Measurements from ENCODE around the gene PPP2R5B. TPM values are rescaled to one million over a fixed set of nuclear protein-coding genes. Genes with fewer than 3 reads are reported as not detected.

The PPP2R5B gene
- 4.4 TPM for total RNA-seq
- polyA plus RNA-seq = 18.3 TPM
- long read RNA-seq, donor 1 = 0 reads
- long read RNA-seq, donor 2 = 0 reads
- long read RNA-seq, donor 3, partial matches to known transcripts = 0 of 1 reads
- long read RNA-seq, donor 3, other reads (novel, unspliced or antisense) = 0 of 1 reads
- long read RNA-seq, donor 4 = 0 reads
- long read RNA-seq, donor 5 = 0 reads
- long read RNA-seq, donor 6, partial matches to known transcripts = 0 of 1 reads
- long read RNA-seq, donor 6, other reads (novel, unspliced or antisense) = 0 of 1 reads
- long read RNA-seq, donor 7, partial matches to known transcripts = 0 of 1 reads
- long read RNA-seq, donor 7, other reads (novel, unspliced or antisense) = 0 of 1 reads
- long read RNA-seq, donor 8 = 0 reads
- long read RNA-seq, donor 9 = 0 reads
- long read RNA-seq, donor 10 = 0 reads

DNA sequence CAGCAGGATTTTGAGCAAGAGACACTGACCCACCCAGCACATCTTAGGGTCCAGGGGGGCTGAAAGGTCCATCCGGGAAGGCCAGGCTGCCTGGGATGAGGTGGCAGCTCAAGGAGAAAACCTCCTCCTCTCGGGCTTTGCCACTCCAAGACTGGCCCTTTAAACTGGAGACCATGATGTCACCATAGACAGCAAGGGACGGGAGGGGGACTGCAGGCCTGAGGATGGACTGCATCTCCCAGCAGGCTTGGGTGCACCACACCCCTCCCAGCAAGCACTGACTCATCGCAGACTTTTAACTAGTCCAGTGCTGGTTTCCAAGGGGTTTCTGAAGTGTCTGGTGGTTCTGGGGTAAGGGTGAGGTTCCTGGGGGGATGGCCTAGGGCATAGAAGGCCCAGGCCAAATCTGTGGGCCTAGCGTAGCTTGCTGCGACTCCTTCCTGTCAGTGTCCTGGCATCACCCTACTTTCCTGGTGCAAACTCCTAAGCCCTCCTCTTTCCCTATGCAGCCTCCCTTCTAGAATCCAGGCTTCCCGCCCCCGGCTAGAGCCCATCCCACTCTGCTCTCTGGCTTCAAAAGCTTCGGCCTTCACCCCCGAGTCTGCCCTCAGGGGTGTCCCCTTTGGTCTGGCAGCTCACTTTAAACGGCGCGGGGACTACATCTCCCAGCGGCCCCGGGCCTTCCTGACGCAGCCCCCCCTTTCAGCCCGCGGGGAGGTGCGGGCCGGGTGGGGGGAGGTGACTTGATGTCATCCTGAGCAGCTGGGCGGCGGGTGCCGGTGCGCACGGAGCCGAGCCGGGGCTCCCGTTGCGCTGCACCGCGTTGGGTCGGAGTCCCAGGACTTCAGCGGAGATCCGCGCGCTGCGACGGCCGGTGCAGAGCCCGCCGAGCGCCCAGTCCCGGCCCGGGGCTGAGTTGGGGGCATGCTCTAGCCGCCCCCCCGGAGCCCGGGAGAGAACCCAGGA is at the start of gene PPP2R5B:
PPP2R5B (plus strand) TSS at position 746 of the 966 bp plus-strand sequence. CDS start 1,046 bp downstream, outside the sequence.
- Histone ChIP-seq H3K4me1 (ENCODE audit: control insufficient read depth in 2 of 2, insufficient read depth in 2 of 2, low read length in 2 of 2) (peaks cover 8 to 20% of the 10 kb centered on the region in 2 donors), H3K9me3 (ENCODE audit: control insufficient read depth in 2 of 2, insufficient read depth in 1 of 2, low read length in 1 of 2) (no peaks in the 10 kb centered on the region), H3K36me3 (ENCODE audit: control insufficient read depth in 2 of 2, insufficient read depth in 2 of 2, low read length in 1 of 2) (peaks cover 0 to 11% of the 10 kb centered on the region in 2 donors), H3K27me3 (ENCODE audit: control insufficient read depth in 2 of 2, insufficient read depth in 1 of 2, low read length in 1 of 2) (peaks cover 0 to 9% of the 10 kb centered on the region in 2 donors), H3K27ac (ENCODE audit: low read depth in 1 of 2, low read length in 1 of 2) (peak within 1 kb of the TSS; percentile 48 to 84), H3K4me3 (ENCODE audit: low read length in 2 of 2) (peak within 1 kb of the TSS; percentile 59 to 88)
- 3% methylated on average over 47 of the region's 47 CpGs for WGBS
- peak; percentile 68 to 95 (median 88) for DNase-seq (ENCODE audit: low read depth in 6 of 9, low spot score in 9 of 9)

DNA sequence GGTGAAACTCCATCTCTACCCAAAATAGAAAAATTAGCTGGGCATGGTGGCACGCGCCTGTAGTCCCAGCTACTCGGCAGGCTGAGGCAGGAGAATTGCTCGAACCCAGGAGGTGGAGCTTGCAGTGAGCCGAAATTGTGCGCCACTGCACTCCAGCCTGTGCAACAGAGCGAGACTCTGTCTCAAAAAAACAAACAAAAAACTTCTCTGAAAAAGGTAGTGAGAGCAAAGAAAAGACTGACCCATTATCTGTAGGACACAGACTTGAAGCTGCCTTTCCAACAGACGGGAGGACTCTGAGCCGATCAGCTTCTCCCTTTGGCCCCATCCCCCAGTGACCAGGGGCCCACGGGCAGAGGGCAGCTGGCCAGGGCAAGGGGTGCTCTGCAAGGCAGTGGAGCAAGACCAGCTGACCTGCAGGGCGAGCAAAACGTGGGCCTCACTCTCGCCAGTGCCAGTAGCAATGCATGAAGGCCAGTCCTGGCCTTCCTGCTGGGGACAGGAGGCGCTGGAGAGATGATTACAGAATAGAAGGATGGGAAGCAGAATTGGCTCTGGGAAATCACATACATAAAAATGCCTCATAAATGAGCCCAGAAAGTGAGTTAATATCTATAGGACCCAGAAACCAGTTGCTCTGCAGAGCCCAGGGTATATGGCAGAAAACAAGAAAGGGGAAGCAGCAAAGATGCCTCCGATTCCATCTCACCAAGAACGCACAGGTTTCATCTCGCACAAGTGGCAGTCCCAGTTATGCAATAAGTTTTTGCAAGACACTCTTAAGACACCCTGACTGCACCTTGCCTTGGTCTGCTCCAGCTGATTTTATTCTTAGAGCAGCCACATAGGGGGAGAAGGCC is 48.9 kb upstream of the PPP2R5B start:
- H3K9me3 ChIP-seq (ENCODE audit: control insufficient read depth in 2 of 2, insufficient read depth in 1 of 2, low read length in 1 of 2) = peaks cover 0 to 3% of the 10 kb centered on the region in 2 donors
- peak overlapping the region; percentile 86 to 95 for H3K4me3 ChIP-seq (ENCODE audit: low read length in 2 of 2)
- no peak overlapping the region for H3K27ac ChIP-seq (ENCODE audit: low read depth in 1 of 2, low read length in 1 of 2)
- H3K4me1 ChIP-seq (ENCODE audit: control insufficient read depth in 2 of 2, insufficient read depth in 2 of 2, low read length in 2 of 2) = peaks cover 41 to 78% of the 10 kb centered on the region in 2 donors
- DNase-seq (ENCODE audit: low read depth in 6 of 9, low spot score in 9 of 9) = no peak
- no peaks in the 10 kb centered on the region for H3K27me3 ChIP-seq (ENCODE audit: control insufficient read depth in 2 of 2, insufficient read depth in 1 of 2, low read length in 1 of 2)
- peaks cover 39 to 47% of the 10 kb centered on the region in 2 donors for H3K36me3 ChIP-seq (ENCODE audit: control insufficient read depth in 2 of 2, insufficient read depth in 2 of 2, low read length in 1 of 2)
- 92% methylated on average over 17 of the region's 17 CpGs for WGBS

DNA sequence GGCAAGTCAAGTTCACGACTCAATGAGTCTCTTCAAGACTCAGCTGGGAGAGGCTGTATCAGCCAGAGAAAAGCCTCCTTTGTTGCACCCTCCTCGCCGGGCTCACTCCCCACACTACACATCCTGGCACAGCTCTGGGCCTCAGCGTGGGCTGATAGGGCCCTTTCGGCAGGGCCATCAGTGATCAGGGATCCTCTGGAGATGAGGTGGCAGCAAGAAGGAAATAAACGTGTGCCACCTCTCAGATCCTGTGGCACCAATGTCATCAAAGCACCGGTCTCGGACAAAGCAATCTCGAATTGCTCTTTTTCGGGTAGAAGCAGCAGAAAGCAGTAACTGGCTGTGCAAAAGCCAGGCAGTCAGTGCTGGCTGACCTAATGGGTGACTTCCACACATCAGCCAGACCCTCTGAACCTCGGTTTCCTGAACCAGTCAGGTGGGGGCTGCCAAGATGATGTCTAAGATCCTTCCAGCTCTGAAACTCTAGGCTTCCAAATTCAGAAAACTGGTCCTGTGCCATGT is 48.2 kb upstream of the PPP2R5B start:
- Histone ChIP-seq H3K4me1 (ENCODE audit: control insufficient read depth in 2 of 2, insufficient read depth in 2 of 2, low read length in 2 of 2) (peaks cover 37 to 78% of the 10 kb centered on the region in 2 donors), H3K4me3 (ENCODE audit: low read length in 2 of 2) (peak overlapping the region; percentile 86 to 95), H3K9me3 (ENCODE audit: control insufficient read depth in 2 of 2, insufficient read depth in 1 of 2, low read length in 1 of 2) (peaks cover 0 to 3% of the 10 kb centered on the region in 2 donors), H3K36me3 (ENCODE audit: control insufficient read depth in 2 of 2, insufficient read depth in 2 of 2, low read length in 1 of 2) (peaks cover 32 to 40% of the 10 kb centered on the region in 2 donors), H3K27ac (ENCODE audit: low read depth in 1 of 2, low read length in 1 of 2) (peak overlapping the region in 1 of 2 donors; percentile 25), H3K27me3 (ENCODE audit: control insufficient read depth in 2 of 2, insufficient read depth in 1 of 2, low read length in 1 of 2) (no peaks in the 10 kb centered on the region)
- no peak for DNase-seq (ENCODE audit: low read depth in 6 of 9, low spot score in 9 of 9)
- WGBS = 82% methylated on average over 11 of the region's 11 CpGs

DNA sequence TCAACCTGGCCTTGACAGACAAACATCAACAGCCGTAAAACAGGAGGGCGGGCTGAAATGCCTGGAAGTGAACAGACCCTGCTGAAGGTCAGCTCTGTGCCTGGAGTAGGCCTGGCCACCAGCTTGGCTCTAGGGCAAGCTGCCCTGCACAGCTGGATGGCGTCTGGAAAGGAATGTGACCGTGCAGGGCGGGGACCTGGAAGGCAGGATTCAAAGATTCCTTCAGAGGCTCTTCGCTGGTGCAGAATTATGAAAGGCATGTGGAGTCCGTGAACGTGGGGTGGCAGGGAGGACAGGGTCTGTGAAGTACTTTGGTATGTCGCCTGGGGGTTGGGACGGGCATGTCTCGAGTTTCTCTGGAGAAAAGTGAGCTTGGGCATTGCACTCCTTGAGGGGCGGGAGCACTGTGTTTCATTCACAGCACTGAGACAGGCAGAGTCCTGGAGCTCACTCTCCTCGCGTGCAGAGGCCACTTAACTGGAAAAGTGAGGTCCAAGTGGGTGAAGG is 47.6 kb upstream of the PPP2R5B start:
- Histone ChIP-seq H3K27ac (ENCODE audit: low read depth in 1 of 2, low read length in 1 of 2) (peak overlapping the region; percentile 17 to 33), H3K4me1 (ENCODE audit: control insufficient read depth in 2 of 2, insufficient read depth in 2 of 2, low read length in 2 of 2) (peaks cover 33 to 77% of the 10 kb centered on the region in 2 donors), H3K9me3 (ENCODE audit: control insufficient read depth in 2 of 2, insufficient read depth in 1 of 2, low read length in 1 of 2) (peaks cover 0 to 3% of the 10 kb centered on the region in 2 donors), H3K4me3 (ENCODE audit: low read length in 2 of 2) (peak overlapping the region; percentile 86 to 95), H3K36me3 (ENCODE audit: control insufficient read depth in 2 of 2, insufficient read depth in 2 of 2, low read length in 1 of 2) (peaks cover 26 to 34% of the 10 kb centered on the region in 2 donors), H3K27me3 (ENCODE audit: control insufficient read depth in 2 of 2, insufficient read depth in 1 of 2, low read length in 1 of 2) (no peaks in the 10 kb centered on the region)
- no peak for DNase-seq (ENCODE audit: low read depth in 6 of 9, low spot score in 9 of 9)
- 86% methylated on average over 14 of the region's 14 CpGs for WGBS

DNA sequence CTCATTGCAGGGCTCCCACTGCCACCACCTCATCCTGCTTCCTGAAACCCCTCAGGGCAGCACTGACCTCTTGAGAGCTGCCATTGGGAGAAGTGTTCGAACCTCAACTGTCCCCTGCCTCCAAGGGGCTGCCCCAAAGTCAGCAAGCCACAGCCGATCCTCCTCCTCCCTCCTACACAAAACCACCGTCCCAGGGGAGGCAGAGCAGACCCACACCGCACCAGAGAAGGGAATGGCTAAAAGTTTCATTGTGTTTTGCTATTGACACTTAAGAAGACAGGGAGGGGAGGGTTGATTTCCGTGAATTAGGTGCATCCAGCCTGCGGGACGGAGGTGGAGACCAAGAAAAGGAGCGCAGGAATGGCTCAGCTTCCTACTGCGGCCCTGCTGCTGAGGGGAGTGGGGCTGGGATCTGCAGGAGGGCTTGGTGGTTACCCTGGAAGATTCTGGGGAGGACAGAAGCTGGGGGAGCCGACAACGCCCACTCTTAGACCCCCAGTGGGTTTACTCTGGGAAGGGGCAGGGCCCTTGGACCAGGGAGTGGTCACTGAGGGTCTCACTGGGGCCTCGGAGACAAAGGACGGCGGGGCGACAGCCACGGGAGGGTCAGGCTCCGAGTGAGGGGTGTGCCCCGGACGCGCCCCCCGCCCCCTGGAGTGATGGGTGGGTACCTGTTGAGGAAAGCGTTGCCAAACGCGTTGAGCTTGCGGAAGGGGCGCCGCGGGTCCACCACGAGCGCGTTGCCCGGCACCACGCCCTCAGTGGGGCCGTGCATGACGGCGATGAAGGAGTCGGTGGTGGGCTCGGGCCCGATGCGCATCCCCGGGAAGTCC is 46.9 kb upstream of the PPP2R5B start:
- H3K27me3 ChIP-seq (ENCODE audit: control insufficient read depth in 2 of 2, insufficient read depth in 1 of 2, low read length in 1 of 2) = no peaks in the 10 kb centered on the region
- H3K9me3 ChIP-seq (ENCODE audit: control insufficient read depth in 2 of 2, insufficient read depth in 1 of 2, low read length in 1 of 2) = peaks cover 0 to 3% of the 10 kb centered on the region in 2 donors
- WGBS = under 1% methylated on average over 41 of the region's 41 CpGs
- peak overlapping the region; percentile 62 to 84 for H3K27ac ChIP-seq (ENCODE audit: low read depth in 1 of 2, low read length in 1 of 2)
- peaks cover 21 to 28% of the 10 kb centered on the region in 2 donors for H3K36me3 ChIP-seq (ENCODE audit: control insufficient read depth in 2 of 2, insufficient read depth in 2 of 2, low read length in 1 of 2)
- H3K4me3 ChIP-seq (ENCODE audit: low read length in 2 of 2) = peak overlapping the region; percentile 86 to 95
- peak in 1 of 9 donors; percentile 43 for DNase-seq (ENCODE audit: low read depth in 6 of 9, low spot score in 9 of 9)
- H3K4me1 ChIP-seq (ENCODE audit: control insufficient read depth in 2 of 2, insufficient read depth in 2 of 2, low read length in 2 of 2) = peaks cover 33 to 73% of the 10 kb centered on the region in 2 donors

DNA sequence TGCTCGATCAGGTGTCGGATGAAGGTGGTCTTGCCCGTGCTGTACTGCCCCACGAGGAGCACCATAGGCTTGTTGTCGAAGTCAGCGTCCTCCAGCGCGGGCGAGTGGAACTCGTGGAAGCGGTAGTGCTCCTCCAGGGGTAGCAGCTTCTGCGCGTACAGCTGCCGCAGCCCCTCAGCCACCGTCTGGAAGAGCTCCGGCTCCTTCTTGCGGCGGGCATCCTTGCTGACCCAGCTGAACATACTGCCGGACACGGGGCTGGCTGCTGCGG is 46.3 kb upstream of the PPP2R5B start:
- peak overlapping the region; percentile 62 to 84 for H3K27ac ChIP-seq (ENCODE audit: low read depth in 1 of 2, low read length in 1 of 2)
- under 1% methylated on average over 21 of the region's 21 CpGs for WGBS
- peak in 1 of 9 donors; percentile 65 for DNase-seq (ENCODE audit: low read depth in 6 of 9, low spot score in 9 of 9)
- H3K9me3 ChIP-seq (ENCODE audit: control insufficient read depth in 2 of 2, insufficient read depth in 1 of 2, low read length in 1 of 2) = peaks cover 0 to 3% of the 10 kb centered on the region in 2 donors
- H3K4me3 ChIP-seq (ENCODE audit: low read length in 2 of 2) = peak overlapping the region; percentile 86 to 95
- peaks cover 17 to 22% of the 10 kb centered on the region in 2 donors for H3K36me3 ChIP-seq (ENCODE audit: control insufficient read depth in 2 of 2, insufficient read depth in 2 of 2, low read length in 1 of 2)
- H3K27me3 ChIP-seq (ENCODE audit: control insufficient read depth in 2 of 2, insufficient read depth in 1 of 2, low read length in 1 of 2) = no peaks in the 10 kb centered on the region
- peaks cover 33 to 70% of the 10 kb centered on the region in 2 donors for H3K4me1 ChIP-seq (ENCODE audit: control insufficient read depth in 2 of 2, insufficient read depth in 2 of 2, low read length in 2 of 2)

DNA sequence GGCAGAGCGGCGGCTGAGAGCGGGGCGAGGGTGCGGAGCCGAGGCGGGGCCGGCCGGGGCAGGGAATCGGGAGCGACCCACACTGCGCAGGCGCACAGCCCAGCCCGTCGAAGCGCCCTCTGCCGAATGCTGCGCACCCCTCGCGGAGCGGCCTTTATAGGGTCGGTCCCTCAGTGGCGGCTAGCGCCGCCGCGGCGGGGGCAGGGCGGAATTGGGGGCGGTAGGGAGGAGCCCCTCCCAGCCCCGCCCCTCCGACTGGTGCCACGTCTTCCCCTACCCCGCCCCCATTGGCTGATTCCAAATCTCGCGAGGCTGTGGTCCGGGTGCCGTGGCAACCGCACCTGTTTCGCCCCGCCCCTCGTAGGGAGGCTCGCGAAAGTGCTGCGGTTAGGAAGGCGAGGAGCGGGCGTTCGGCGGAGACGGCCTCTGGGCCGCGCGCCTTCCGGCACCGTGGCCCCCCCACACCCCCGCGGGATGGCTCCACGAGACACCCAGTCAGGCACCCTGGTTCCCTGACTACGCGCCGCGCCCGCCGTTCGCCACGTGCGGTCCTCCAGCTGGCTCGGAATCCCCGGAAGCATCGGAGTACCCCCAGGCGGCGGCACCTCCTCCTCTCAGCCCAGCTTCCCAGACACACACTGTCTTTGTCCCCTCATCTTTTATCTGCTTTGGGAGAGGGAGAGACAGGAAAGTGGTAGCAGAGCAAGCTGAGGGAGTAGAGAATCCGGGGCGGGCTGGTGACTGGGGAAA is 45.8 kb upstream of the PPP2R5B start, which contains the start of gene EHD1:
EHD1 (minus strand) TSS at position 128 of the 750 bp plus-strand sequence. CDS start 157 bp downstream, outside the sequence.
- H3K36me3 ChIP-seq (ENCODE audit: control insufficient read depth in 2 of 2, insufficient read depth in 2 of 2, low read length in 1 of 2) = peaks cover 12 to 19% of the 10 kb centered on the region in 2 donors
- H3K4me3 ChIP-seq (ENCODE audit: low read length in 2 of 2) = peak within 1 kb of the TSS; percentile 86 to 95
- under 1% methylated on average over 75 of the region's 75 CpGs for WGBS
- peak; percentile 93 to 100 (median 98) for DNase-seq (ENCODE audit: low read depth in 6 of 9, low spot score in 9 of 9)
- H3K4me1 ChIP-seq (ENCODE audit: control insufficient read depth in 2 of 2, insufficient read depth in 2 of 2, low read length in 2 of 2) = peaks cover 33 to 73% of the 10 kb centered on the region in 2 donors
- H3K9me3 ChIP-seq (ENCODE audit: control insufficient read depth in 2 of 2, insufficient read depth in 1 of 2, low read length in 1 of 2) = peaks cover 0 to 3% of the 10 kb centered on the region in 2 donors
- peak within 1 kb of the TSS; percentile 90 to 94 for H3K27ac ChIP-seq (ENCODE audit: low read depth in 1 of 2, low read length in 1 of 2)
- no peaks in the 10 kb centered on the region for H3K27me3 ChIP-seq (ENCODE audit: control insufficient read depth in 2 of 2, insufficient read depth in 1 of 2, low read length in 1 of 2)

All from thymus (tissue), 14 donors.